Calu3 (cell line): Measurements from ENCODE around the gene CMIP. TPM values are rescaled to one million over a fixed set of nuclear protein-coding genes. Genes with fewer than 3 reads are reported as not detected.

Experiments used
- BruUV-seq: library from RNA; stranded (reverse); fragments of 400-500 nt; replicated peaks from 2 replicates; lab custom pipeline; 2021; lab: Mats Ljungman, UMichigan
- CTCF ChIA-PET: fragments of 300-600 bp; sonication (Branson Sonifier 250); formaldehyde crosslinking; loops from one replicate; lab custom pipeline; 2022; ENCODE audit warnings: antibody characterized with exemption; lab: Charles Lee
- DNase-seq: peaks from one replicate; pipeline ENCODE4 v3.0.0; 2022
- H3K27ac Mint-ChIP-seq: one replicate; pipeline ENCODE4 v1.8.0; 2022; ENCODE audit warnings: mixed read lengths; ENCODE audit not compliant: unreplicated experiment
- H3K27me3 Mint-ChIP-seq: one replicate; pipeline ENCODE4 v1.8.0; 2022; ENCODE audit warnings: mixed read lengths; ENCODE audit not compliant: unreplicated experiment
- H3K36me3 Mint-ChIP-seq: one replicate; pipeline ENCODE4 v1.8.0; 2022; ENCODE audit warnings: mild to moderate bottlenecking, moderate library complexity, mixed read lengths; ENCODE audit not compliant: insufficient read depth, unreplicated experiment
- H3K4me1 Mint-ChIP-seq: one replicate; pipeline ENCODE4 v1.8.0; 2022; ENCODE audit warnings: mild to moderate bottlenecking, low read depth, mixed read lengths; ENCODE audit not compliant: unreplicated experiment
- H3K4me3 Mint-ChIP-seq: one replicate; pipeline ENCODE4 v1.8.0; 2022; ENCODE audit warnings: mild to moderate bottlenecking, low read depth, moderate library complexity, mixed read lengths; ENCODE audit not compliant: unreplicated experiment
- H3K9me3 Mint-ChIP-seq: one replicate; pipeline ENCODE4 v1.8.0; 2022; ENCODE audit warnings: low read depth, mixed read lengths; ENCODE audit not compliant: unreplicated experiment
- intact Hi-C: fragments of 100-400 bp; cut with micrococcal nuclease; formaldehyde crosslinking; loops from one replicate; pipeline ENCODE4 v1.10.0; 2022; ENCODE audit not compliant: unreplicated experiment
- total RNA-seq: library from RNA; stranded (reverse); gene quantifications from 2 replicates; pipeline ENCODE4 v1.2.3, GENCODE V29; 2022
- TF ChIP-seq, protein P1 (sequence below): fragments of 200-600 bp; IDR thresholded peaks from one replicate; pipeline ENCODE4 v1.8.0; 2022; ENCODE audit warnings: antibody characterized with exemption; ENCODE audit not compliant: unreplicated experiment

The CMIP gene
- total RNA-seq, 1 experiment from 2014 or later = 82.7 TPM

DNA sequence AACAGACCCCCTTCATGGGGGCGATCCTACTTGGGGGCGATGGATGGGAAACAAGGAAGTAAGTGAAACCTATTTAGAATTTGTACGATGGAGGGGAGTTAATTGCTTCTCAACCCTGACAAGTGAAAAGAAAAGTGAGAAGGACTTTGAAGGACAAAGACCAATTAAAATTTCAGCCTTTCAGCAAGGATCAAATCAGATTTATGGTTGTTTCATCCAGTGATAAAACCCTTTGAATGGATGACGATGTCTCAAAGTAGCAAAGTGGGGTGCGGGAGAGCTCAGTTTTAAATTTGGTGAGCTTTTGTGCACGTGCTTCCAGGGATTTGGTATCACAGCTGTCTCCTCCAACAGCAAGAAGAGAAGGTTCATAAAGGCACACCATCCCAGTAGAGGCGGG lies 51.7 kb downstream of the CMIP start:
- BruUV-seq = no TSS peak
- no peaks in the 10 kb centered on the region for H3K9me3 Mint-ChIP-seq
- no peaks in the 10 kb centered on the region for H3K27me3 Mint-ChIP-seq
- peaks cover 41% of the 10 kb centered on the region for H3K4me1 Mint-ChIP-seq
- H3K4me3 Mint-ChIP-seq = no peak overlapping the region
- H3K27ac Mint-ChIP-seq = peak overlapping the region; percentile 27
- H3K36me3 Mint-ChIP-seq = peaks cover 35% of the 10 kb centered on the region
- DNase-seq = no peak
- intact Hi-C loops = no loop called here
- TF ChIP-seq, protein P1, sequence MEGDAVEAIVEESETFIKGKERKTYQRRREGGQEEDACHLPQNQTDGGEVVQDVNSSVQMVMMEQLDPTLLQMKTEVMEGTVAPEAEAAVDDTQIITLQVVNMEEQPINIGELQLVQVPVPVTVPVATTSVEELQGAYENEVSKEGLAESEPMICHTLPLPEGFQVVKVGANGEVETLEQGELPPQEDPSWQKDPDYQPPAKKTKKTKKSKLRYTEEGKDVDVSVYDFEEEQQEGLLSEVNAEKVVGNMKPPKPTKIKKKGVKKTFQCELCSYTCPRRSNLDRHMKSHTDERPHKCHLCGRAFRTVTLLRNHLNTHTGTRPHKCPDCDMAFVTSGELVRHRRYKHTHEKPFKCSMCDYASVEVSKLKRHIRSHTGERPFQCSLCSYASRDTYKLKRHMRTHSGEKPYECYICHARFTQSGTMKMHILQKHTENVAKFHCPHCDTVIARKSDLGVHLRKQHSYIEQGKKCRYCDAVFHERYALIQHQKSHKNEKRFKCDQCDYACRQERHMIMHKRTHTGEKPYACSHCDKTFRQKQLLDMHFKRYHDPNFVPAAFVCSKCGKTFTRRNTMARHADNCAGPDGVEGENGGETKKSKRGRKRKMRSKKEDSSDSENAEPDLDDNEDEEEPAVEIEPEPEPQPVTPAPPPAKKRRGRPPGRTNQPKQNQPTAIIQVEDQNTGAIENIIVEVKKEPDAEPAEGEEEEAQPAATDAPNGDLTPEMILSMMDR = no peak
- CTCF ChIA-PET = no interaction called here

DNA sequence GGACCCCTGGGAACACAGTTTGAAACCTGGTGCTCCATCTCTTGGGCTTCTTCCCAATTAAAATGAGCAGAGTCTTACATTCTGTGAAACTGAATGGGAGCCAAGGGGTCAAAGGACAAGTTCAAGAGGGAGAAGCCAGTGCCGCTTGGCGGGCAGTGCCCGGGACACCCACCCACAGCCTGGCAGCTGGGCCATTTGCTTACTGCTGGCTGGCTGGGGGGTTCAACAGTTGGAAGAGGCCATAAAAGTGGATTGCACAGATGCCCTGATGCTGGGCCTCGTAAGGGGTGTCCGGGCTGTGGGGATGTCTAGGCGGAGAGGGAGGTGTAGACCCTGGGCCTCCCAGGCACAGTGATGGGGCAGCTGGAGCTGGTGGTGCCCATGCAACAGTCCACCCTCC lies 52.1 kb downstream of the CMIP start:
- BruUV-seq = no TSS peak
- CTCF ChIA-PET = interaction anchor here (0.6 to 0.7 kb wide), 2 partner anchors 29 to 69 kb away, joined by 4 to 10 read pairs; no protein-coding TSS in a partner anchor
- no peaks in the 10 kb centered on the region for H3K9me3 Mint-ChIP-seq
- H3K27me3 Mint-ChIP-seq = no peaks in the 10 kb centered on the region
- peaks cover 41% of the 10 kb centered on the region for H3K4me1 Mint-ChIP-seq
- H3K27ac Mint-ChIP-seq = no peak overlapping the region
- H3K36me3 Mint-ChIP-seq = peaks cover 35% of the 10 kb centered on the region
- no peak for DNase-seq
- intact Hi-C loops = no loop called here
- H3K4me3 Mint-ChIP-seq = no peak overlapping the region
- TF ChIP-seq, protein P1 = no peak

DNA sequence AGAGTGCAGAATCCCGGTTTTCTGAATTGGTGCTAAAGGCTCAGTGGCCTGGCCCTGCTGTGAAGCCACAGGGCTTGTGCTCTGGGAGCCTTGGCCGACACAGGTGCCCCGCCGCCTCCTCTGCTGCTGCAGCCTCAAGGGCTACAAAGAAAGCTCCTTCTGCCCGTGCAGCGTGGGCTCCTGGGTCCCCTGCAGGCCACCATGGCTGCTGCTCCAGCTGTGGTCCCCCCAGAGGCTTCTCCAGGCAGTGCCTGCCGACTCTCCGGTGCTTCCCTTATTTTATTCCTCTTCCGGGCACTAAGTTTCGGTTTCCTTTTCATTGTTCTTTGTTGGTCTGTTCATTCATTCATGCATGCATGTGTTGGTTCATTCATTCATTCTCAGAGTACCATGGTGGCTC lies 53.1 kb downstream of the CMIP start:
- CTCF ChIA-PET = no interaction called here
- BruUV-seq = no TSS peak
- Mint-ChIP-seq H3K9me3 (no peaks in the 10 kb centered on the region), H3K4me3 (no peak overlapping the region), H3K27me3 (no peaks in the 10 kb centered on the region), H3K4me1 (peaks cover 32% of the 10 kb centered on the region), H3K36me3 (peaks cover 27% of the 10 kb centered on the region), H3K27ac (no peak overlapping the region)
- DNase-seq = no peak
- TF ChIP-seq, protein P1 = no peak
- intact Hi-C loops = no loop called here

DNA sequence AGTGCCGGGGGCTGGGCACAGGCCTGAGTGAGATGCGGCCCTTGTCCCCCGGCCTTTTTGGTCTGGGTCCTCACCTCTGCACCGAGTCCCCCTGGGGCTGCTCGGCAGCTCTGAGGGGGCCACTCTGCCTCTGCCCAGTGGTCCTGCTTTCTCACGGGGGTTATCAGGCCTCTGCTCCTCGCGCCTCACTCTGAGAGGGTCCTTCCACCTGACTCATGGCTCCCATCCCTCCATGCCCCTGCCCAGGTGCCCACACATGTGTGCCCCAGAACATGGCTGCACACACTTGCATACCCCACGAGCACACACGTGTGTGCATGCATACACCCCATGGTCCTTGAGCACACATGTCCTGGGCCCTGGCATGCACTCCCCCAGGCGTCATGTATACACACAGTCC lies 53.7 kb downstream of the CMIP start:
- TF ChIP-seq, protein P1 = no peak
- DNase-seq = no peak
- CTCF ChIA-PET = no interaction called here
- H3K27ac Mint-ChIP-seq = no peak overlapping the region
- peaks cover 27% of the 10 kb centered on the region for H3K4me1 Mint-ChIP-seq
- H3K36me3 Mint-ChIP-seq = peaks cover 21% of the 10 kb centered on the region
- no peaks in the 10 kb centered on the region for H3K27me3 Mint-ChIP-seq
- H3K4me3 Mint-ChIP-seq = no peak overlapping the region
- BruUV-seq = no TSS peak
- no peaks in the 10 kb centered on the region for H3K9me3 Mint-ChIP-seq
- intact Hi-C loops = no loop called here
